Measurements from ENCODE around the gene TM6SF1.

Gene TM6SF1

GRCh38 chr15:83123529-83123928 lies 16.1 kb downstream of the TM6SF1 start:
- Histone ChIP-seq H3K27me3 (ENCODE audit: insufficient read depth, low read length) (no peaks in the 10 kb centered on the region), H3K36me3 (ENCODE audit: control insufficient read depth in 1 of 2, insufficient read depth in 2 of 2, low read length in 2 of 2) (no peaks in the 10 kb centered on the region), H3K9me3 (ENCODE audit: insufficient read depth, low read depth, low read length) (no peaks in the 10 kb centered on the region), H3K4me2 (ENCODE audit: low read length) (no peak overlapping the region), H3K27ac (ENCODE audit: low read depth, low read length) (no peak overlapping the region), H3K79me1 (ENCODE audit: low read length) (no peaks in the 10 kb centered on the region), H4K12ac (ENCODE audit: low read depth, low read length) (no peak overlapping the region), H4K8ac (ENCODE audit: low read depth, low read length) (no peak overlapping the region), H2BK5ac (ENCODE audit: low read depth, low read length, poor library complexity) (no peak overlapping the region), H3K23ac (ENCODE audit: low read length) (no peak overlapping the region), H3K14ac (ENCODE audit: low read length) (no peak overlapping the region), H2BK12ac (ENCODE audit: low read length) (no peak overlapping the region), H3K18ac (ENCODE audit: low read length) (no peak overlapping the region), H3K4ac (ENCODE audit: low read depth, low read length) (no peak overlapping the region), H3K4me3 (ENCODE audit: low read depth, low read length) (no peak overlapping the region), H4K91ac (ENCODE audit: low read depth, low read length) (no peak overlapping the region), H2BK120ac (ENCODE audit: insufficient read depth, low read length, poor library complexity) (no peak overlapping the region), H2AFZ (ENCODE audit: insufficient read depth, low read length, poor library complexity) (no peak overlapping the region), H3K4me1 (ENCODE audit: control insufficient read depth in 1 of 2, insufficient read depth in 2 of 2, low read length in 2 of 2) (no peaks in the 10 kb centered on the region), H2AK5ac (ENCODE audit: low read length) (no peak overlapping the region), H3K79me2 (ENCODE audit: control insufficient read depth, insufficient read depth, low read length, poor library complexity) (no peaks in the 10 kb centered on the region), H3K9ac (ENCODE audit: low read length) (no peak overlapping the region)
- no peak for DNase-seq
- WGBS (ENCODE audit: extremely low coverage, insufficient coverage, insufficient read length), result no CpG with 5 or more reads among the region's 1 CpG

- DNase-seq, result peak; percentile 53 to 96
- no peak overlapping the region for H2AFZ ChIP-seq (ENCODE audit: insufficient read depth, low read length, poor library complexity)
- H3K4me2 ChIP-seq (ENCODE audit: low read length), result no peak overlapping the region
- no peak overlapping the region for H3K23ac ChIP-seq (ENCODE audit: low read length)
- no peaks in the 10 kb centered on the region for H3K4me1 ChIP-seq (ENCODE audit: control insufficient read depth in 1 of 2, insufficient read depth in 2 of 2, low read length in 2 of 2)
- H2BK12ac ChIP-seq (ENCODE audit: low read length), result no peak overlapping the region
- no peak overlapping the region for H3K4ac ChIP-seq (ENCODE audit: low read depth, low read length)
- H3K79me1 ChIP-seq (ENCODE audit: low read length), result no peaks in the 10 kb centered on the region
- no peak overlapping the region for H2BK5ac ChIP-seq (ENCODE audit: low read depth, low read length, poor library complexity)
- no peak overlapping the region for H3K9ac ChIP-seq (ENCODE audit: low read length)
- H4K91ac ChIP-seq (ENCODE audit: low read depth, low read length), result no peak overlapping the region
- no peak overlapping the region for H2BK120ac ChIP-seq (ENCODE audit: insufficient read depth, low read length, poor library complexity)
- H3K27me3 ChIP-seq (ENCODE audit: insufficient read depth, low read length), result no peaks in the 10 kb centered on the region
- no peaks in the 10 kb centered on the region for H3K79me2 ChIP-seq (ENCODE audit: control insufficient read depth, insufficient read depth, low read length, poor library complexity)
- H4K12ac ChIP-seq (ENCODE audit: low read depth, low read length), result no peak overlapping the region
- H2AK5ac ChIP-seq (ENCODE audit: low read length), result no peak overlapping the region
- H3K18ac ChIP-seq (ENCODE audit: low read length), result no peak overlapping the region
- no peak overlapping the region for H4K8ac ChIP-seq (ENCODE audit: low read depth, low read length)
- no CpG with 5 or more reads among the region's 3 CpGs for WGBS (ENCODE audit: extremely low coverage, insufficient coverage, insufficient read length)
- no peak overlapping the region for H3K4me3 ChIP-seq (ENCODE audit: low read depth, low read length)
- no peak overlapping the region for H3K14ac ChIP-seq (ENCODE audit: low read length)
- H3K27ac ChIP-seq (ENCODE audit: low read depth, low read length), result no peak overlapping the region
- H3K36me3 ChIP-seq (ENCODE audit: control insufficient read depth in 1 of 2, insufficient read depth in 2 of 2, low read length in 2 of 2), result peaks cover 0 to 4% of the 10 kb centered on the region in 2 experiments
- H3K9me3 ChIP-seq (ENCODE audit: insufficient read depth, low read depth, low read length), result no peaks in the 10 kb centered on the region
These were observed 20.2 kb downstream of the TM6SF1 start for GRCh38 chr15:83127547-83128150.

- Histone ChIP-seq H4K91ac (ENCODE audit: low read depth, low read length) (no peak overlapping the region), H3K4me2 (ENCODE audit: low read length) (no peak overlapping the region), H3K9ac (ENCODE audit: low read length) (no peak overlapping the region), H3K18ac (ENCODE audit: low read length) (no peak overlapping the region), H3K79me2 (ENCODE audit: control insufficient read depth, insufficient read depth, low read length, poor library complexity) (no peaks in the 10 kb centered on the region), H3K9me3 (ENCODE audit: insufficient read depth, low read depth, low read length) (no peaks in the 10 kb centered on the region), H3K14ac (ENCODE audit: low read length) (no peak overlapping the region), H3K23ac (ENCODE audit: low read length) (no peak overlapping the region), H2AK5ac (ENCODE audit: low read length) (no peak overlapping the region), H2AFZ (ENCODE audit: insufficient read depth, low read length, poor library complexity) (no peak overlapping the region), H3K27ac (ENCODE audit: low read depth, low read length) (no peak overlapping the region), H3K79me1 (ENCODE audit: low read length) (no peaks in the 10 kb centered on the region), H3K4me3 (ENCODE audit: low read depth, low read length) (no peak overlapping the region), H2BK5ac (ENCODE audit: low read depth, low read length, poor library complexity) (no peak overlapping the region), H3K36me3 (ENCODE audit: control insufficient read depth in 1 of 2, insufficient read depth in 2 of 2, low read length in 2 of 2) (peaks cover 2 to 5% of the 10 kb centered on the region in 2 experiments), H3K27me3 (ENCODE audit: insufficient read depth, low read length) (no peaks in the 10 kb centered on the region), H4K8ac (ENCODE audit: low read depth, low read length) (no peak overlapping the region), H2BK120ac (ENCODE audit: insufficient read depth, low read length, poor library complexity) (no peak overlapping the region), H2BK12ac (ENCODE audit: low read length) (no peak overlapping the region), H3K4ac (ENCODE audit: low read depth, low read length) (no peak overlapping the region), H4K12ac (ENCODE audit: low read depth, low read length) (no peak overlapping the region), H3K4me1 (ENCODE audit: control insufficient read depth in 1 of 2, insufficient read depth in 2 of 2, low read length in 2 of 2) (no peaks in the 10 kb centered on the region)
- no peak for DNase-seq
- no CpG with 5 or more reads among the region's 2 CpGs for WGBS (ENCODE audit: extremely low coverage, insufficient coverage, insufficient read length)
These were observed 22.3 kb downstream of the TM6SF1 start for GRCh38 chr15:83129791-83130190.

GRCh38 chr15:83132861-83133523 lies 25.5 kb downstream of the TM6SF1 start:
- Histone ChIP-seq H2BK5ac (ENCODE audit: low read depth, low read length, poor library complexity) (no peak overlapping the region), H3K9ac (ENCODE audit: low read length) (no peak overlapping the region), H3K79me1 (ENCODE audit: low read length) (no peaks in the 10 kb centered on the region), H2AK5ac (ENCODE audit: low read length) (no peak overlapping the region), H3K18ac (ENCODE audit: low read length) (no peak overlapping the region), H3K4me2 (ENCODE audit: low read length) (no peak overlapping the region), H3K4me3 (ENCODE audit: low read depth, low read length) (no peak overlapping the region), H2AFZ (ENCODE audit: insufficient read depth, low read length, poor library complexity) (no peak overlapping the region), H3K36me3 (ENCODE audit: control insufficient read depth in 1 of 2, insufficient read depth in 2 of 2, low read length in 2 of 2) (peaks cover 3 to 6% of the 10 kb centered on the region in 2 experiments), H2BK120ac (ENCODE audit: insufficient read depth, low read length, poor library complexity) (no peak overlapping the region), H3K4me1 (ENCODE audit: control insufficient read depth in 1 of 2, insufficient read depth in 2 of 2, low read length in 2 of 2) (no peaks in the 10 kb centered on the region), H3K27me3 (ENCODE audit: insufficient read depth, low read length) (no peaks in the 10 kb centered on the region), H4K8ac (ENCODE audit: low read depth, low read length) (no peak overlapping the region), H3K14ac (ENCODE audit: low read length) (no peak overlapping the region), H4K12ac (ENCODE audit: low read depth, low read length) (no peak overlapping the region), H3K9me3 (ENCODE audit: insufficient read depth, low read depth, low read length) (no peaks in the 10 kb centered on the region), H3K79me2 (ENCODE audit: control insufficient read depth, insufficient read depth, low read length, poor library complexity) (no peaks in the 10 kb centered on the region), H3K4ac (ENCODE audit: low read depth, low read length) (no peak overlapping the region), H2BK12ac (ENCODE audit: low read length) (no peak overlapping the region), H3K27ac (ENCODE audit: low read depth, low read length) (no peak overlapping the region), H4K91ac (ENCODE audit: low read depth, low read length) (no peak overlapping the region), H3K23ac (ENCODE audit: low read length) (no peak overlapping the region)
- no CpG with 5 or more reads among the region's 4 CpGs for WGBS (ENCODE audit: extremely low coverage, insufficient coverage, insufficient read length)
- DNase-seq, result no peak

Data from trophoblast cell (in vitro differentiated cells and primary cell).